Keratinocyte (primary cell): ENCODE data around the gene PCDHAC1. TPM values are rescaled to one million over a fixed set of nuclear protein-coding genes. Genes with fewer than 3 reads are reported as not detected.

Experiments
- DNase-seq: peaks from one replicate; pipeline ENCODE4 v3.0.0-alpha.2; 2011; ENCODE audit warnings: low read depth, missing footprints, low spot score
- FAIRE-seq: peaks from 2 replicates; lab custom pipeline; 2011; peaks lifted over from hg19 to GRCh38; lab: Jason Lieb, UNC
- H2AFZ ChIP-seq: 2 replicates; pipeline ENCODE4 v1.6.0; 2012; ENCODE audit warnings: low read length, control low read depth, inconsistent platforms; ENCODE audit not compliant: control insufficient read depth
- H3K27ac ChIP-seq: 2 replicates; pipeline ENCODE4 v1.5.1; 2011; ENCODE audit warnings: low read length; ENCODE audit not compliant: control insufficient read depth, insufficient read depth
- H3K27me3 ChIP-seq: 3 replicates; pipeline ENCODE4 v1.6.0; 2011; ENCODE audit warnings: low read length; ENCODE audit not compliant: control insufficient read depth, insufficient read depth; ENCODE audit errors: extremely low read depth
- H3K36me3 ChIP-seq, 2 experiments: 2 replicates in 1 of 2; 3 replicates in 1 of 2; pipeline ENCODE4 v1.5.1; 2011; ENCODE audit warnings: low read length in 2 of 2, mild to moderate bottlenecking in 1 of 2; ENCODE audit not compliant: control insufficient read depth in 2 of 2, insufficient read depth in 2 of 2; ENCODE audit errors: extremely low read depth in 1 of 2
- H3K4me1 ChIP-seq: 3 replicates; pipeline ENCODE4 v1.5.1; 2011; ENCODE audit warnings: low read length; ENCODE audit not compliant: control insufficient read depth, insufficient read depth; ENCODE audit errors: extremely low read depth
- H3K4me2 ChIP-seq: 3 replicates; pipeline ENCODE4 v1.6.0; 2011; ENCODE audit warnings: low read depth, low read length; ENCODE audit not compliant: control insufficient read depth, insufficient read depth; ENCODE audit errors: extremely low read depth
- H3K4me3 ChIP-seq, 3 experiments: fragments of 200-600 bp in 1 of 3; sonication (generic) in 1 of 3; 2 replicates in 2 of 3; 3 replicates in 1 of 3; pipeline ENCODE4 v1.5.1; 2011 to 2016; ENCODE audit warnings: low read length in 3 of 3, mild to moderate bottlenecking in 3 of 3, control low read depth in 2 of 3, inconsistent platforms in 1 of 3, low read depth in 1 of 3, mixed read lengths in 1 of 3, mixed run types in 1 of 3, moderate library complexity in 1 of 3; ENCODE audit not compliant: control insufficient read depth in 2 of 3, insufficient read depth in 2 of 3; ENCODE audit errors: extremely low read depth in 1 of 3
- H3K79me2 ChIP-seq: 2 replicates; pipeline ENCODE4 v1.6.0; 2012; ENCODE audit warnings: low read length; ENCODE audit not compliant: control insufficient read depth, insufficient read depth
- H3K9ac ChIP-seq: 3 replicates; pipeline ENCODE4 v1.6.0; 2011; ENCODE audit warnings: low read length; ENCODE audit not compliant: control insufficient read depth, insufficient read depth; ENCODE audit errors: extremely low read depth
- H3K9me1 ChIP-seq: 3 replicates; pipeline ENCODE4 v1.6.0; 2011; ENCODE audit warnings: low read length; ENCODE audit not compliant: control insufficient read depth, insufficient read depth; ENCODE audit errors: extremely low read depth
- H3K9me3 ChIP-seq: 2 replicates; pipeline ENCODE4 v1.5.1; 2012; ENCODE audit warnings: low read depth, low read length; ENCODE audit not compliant: control insufficient read depth
- H4K20me1 ChIP-seq: 3 replicates; pipeline ENCODE4 v1.6.0; 2011; ENCODE audit warnings: low read length; ENCODE audit not compliant: control insufficient read depth, insufficient read depth; ENCODE audit errors: extremely low read depth
- CTCF ChIP-seq, 3 experiments: IDR thresholded peaks in 1 of 3; conservative IDR thresholded peaks in 1 of 3; optimal IDR thresholded peaks in 1 of 3; 2 replicates in 2 of 3; 3 replicates in 1 of 3; pipeline versions ENCODE3 to v1.5.1; 2011; ENCODE audit warnings: low read length in 3 of 3, mild to moderate bottlenecking in 3 of 3, moderate library complexity in 2 of 3, control low read depth in 1 of 3, inconsistent platforms in 1 of 3; ENCODE audit not compliant: insufficient read depth in 2 of 3; ENCODE audit errors: extremely low read depth in 1 of 3
- EZH2 ChIP-seq: IDR thresholded peaks from one replicate; pipeline ENCODE4 v1.6.1; 2012; ENCODE audit warnings: inconsistent platforms, mild to moderate bottlenecking, low read length, moderate library complexity
- dilution Hi-C: fragments of 300-500 bp; cut with MboI; formaldehyde crosslinking; loops from one replicate; pipeline ENCODE4 v1.7.0; 2020; ENCODE audit warnings: low sequenced_read_pairs; ENCODE audit not compliant: extremely low pct_ligation_motif_present
- polyA plus RNA-seq, 5 experiments: library from polyadenylated mRNA; depleted of rRNA in 3 of 5; stranded (reverse) in 3 of 5; stranded (forward) in 1 of 5; unstranded in 1 of 5; fragments of >200 nt; gene quantifications; 1 replicate in 1 of 5; 2 replicates in 3 of 5; 3 replicates in 1 of 5; pipeline versions ENCODE4 v1.2.1 to v1.2.3, GENCODE V29; 2011 to 2012; ENCODE audit warnings: missing spikeins in 2 of 5, low read depth in 1 of 5, low replicate concordance in 1 of 5

The PCDHAC1 gene
- polyA plus RNA-seq, 1 donor (not counting 4 experiments of a cell fraction or from before 2014, with no cell fraction given): 0.45 TPM

- Histone ChIP-seq H3K4me1 (no peaks in the 10 kb centered on the region), H3K9me1 (no peaks in the 10 kb centered on the region), H3K27ac (no peak overlapping the region), H4K20me1 (no peaks in the 10 kb centered on the region), H3K9ac (no peak overlapping the region), H3K79me2 (no peaks in the 10 kb centered on the region), H3K36me3 (no peaks in the 10 kb centered on the region), H2AFZ (no peak overlapping the region), H3K9me3 (no peaks in the 10 kb centered on the region), H3K4me2 (no peak overlapping the region), H3K4me3 (no peak overlapping the region), H3K27me3 (no peaks in the 10 kb centered on the region)
- dilution Hi-C loops: no loop called here
- no peak for TF ChIP-seq EZH2
- no peak for TF ChIP-seq CTCF (optimal IDR thresholded peaks at IDR 0.05 in 1 of 3, IDR thresholded peaks at IDR 0.05 in 1 of 3, conservative IDR thresholded peaks at IDR 0.05 in 1 of 3; ENCODE audit: extremely low read depth in 1 of 3, insufficient read depth in 2 of 3, low read length in 3 of 3)
- FAIRE-seq (no peak), DNase-seq (no peak)
Observed at GRCh38 chr5:140946578-140946977, 20.5 kb downstream of the PCDHAC1 start.

GRCh38 chr5:140951636-140952035, 25.5 kb downstream of the PCDHAC1 start:
- no peak for FAIRE-seq
- Histone ChIP-seq H2AFZ (no peak overlapping the region), H3K36me3 (no peaks in the 10 kb centered on the region), H3K4me1 (no peaks in the 10 kb centered on the region), H4K20me1 (no peaks in the 10 kb centered on the region), H3K4me2 (no peak overlapping the region), H3K27ac (no peak overlapping the region), H3K79me2 (no peaks in the 10 kb centered on the region), H3K27me3 (no peaks in the 10 kb centered on the region), H3K9ac (no peak overlapping the region), H3K9me3 (no peaks in the 10 kb centered on the region), H3K4me3 (no peak overlapping the region), H3K9me1 (no peaks in the 10 kb centered on the region)
- TF ChIP-seq EZH2: no peak
- TF ChIP-seq CTCF (optimal IDR thresholded peaks at IDR 0.05 in 1 of 3, IDR thresholded peaks at IDR 0.05 in 1 of 3, conservative IDR thresholded peaks at IDR 0.05 in 1 of 3; ENCODE audit: extremely low read depth in 1 of 3, insufficient read depth in 2 of 3, low read length in 3 of 3): no peak
- dilution Hi-C loops: no loop called here
- DNase-seq: no peak
